ENCODE data around the gene TCHH. TPM values are rescaled to one million over a fixed set of nuclear protein-coding genes. Genes with fewer than 3 reads are reported as not detected.
"Not testable (repeated sequence)": the region's sequence is repeated elsewhere in the genome, so short reads cannot be mapped to it uniquely, and the experiment has no call there.

TCHH gene, protein sequence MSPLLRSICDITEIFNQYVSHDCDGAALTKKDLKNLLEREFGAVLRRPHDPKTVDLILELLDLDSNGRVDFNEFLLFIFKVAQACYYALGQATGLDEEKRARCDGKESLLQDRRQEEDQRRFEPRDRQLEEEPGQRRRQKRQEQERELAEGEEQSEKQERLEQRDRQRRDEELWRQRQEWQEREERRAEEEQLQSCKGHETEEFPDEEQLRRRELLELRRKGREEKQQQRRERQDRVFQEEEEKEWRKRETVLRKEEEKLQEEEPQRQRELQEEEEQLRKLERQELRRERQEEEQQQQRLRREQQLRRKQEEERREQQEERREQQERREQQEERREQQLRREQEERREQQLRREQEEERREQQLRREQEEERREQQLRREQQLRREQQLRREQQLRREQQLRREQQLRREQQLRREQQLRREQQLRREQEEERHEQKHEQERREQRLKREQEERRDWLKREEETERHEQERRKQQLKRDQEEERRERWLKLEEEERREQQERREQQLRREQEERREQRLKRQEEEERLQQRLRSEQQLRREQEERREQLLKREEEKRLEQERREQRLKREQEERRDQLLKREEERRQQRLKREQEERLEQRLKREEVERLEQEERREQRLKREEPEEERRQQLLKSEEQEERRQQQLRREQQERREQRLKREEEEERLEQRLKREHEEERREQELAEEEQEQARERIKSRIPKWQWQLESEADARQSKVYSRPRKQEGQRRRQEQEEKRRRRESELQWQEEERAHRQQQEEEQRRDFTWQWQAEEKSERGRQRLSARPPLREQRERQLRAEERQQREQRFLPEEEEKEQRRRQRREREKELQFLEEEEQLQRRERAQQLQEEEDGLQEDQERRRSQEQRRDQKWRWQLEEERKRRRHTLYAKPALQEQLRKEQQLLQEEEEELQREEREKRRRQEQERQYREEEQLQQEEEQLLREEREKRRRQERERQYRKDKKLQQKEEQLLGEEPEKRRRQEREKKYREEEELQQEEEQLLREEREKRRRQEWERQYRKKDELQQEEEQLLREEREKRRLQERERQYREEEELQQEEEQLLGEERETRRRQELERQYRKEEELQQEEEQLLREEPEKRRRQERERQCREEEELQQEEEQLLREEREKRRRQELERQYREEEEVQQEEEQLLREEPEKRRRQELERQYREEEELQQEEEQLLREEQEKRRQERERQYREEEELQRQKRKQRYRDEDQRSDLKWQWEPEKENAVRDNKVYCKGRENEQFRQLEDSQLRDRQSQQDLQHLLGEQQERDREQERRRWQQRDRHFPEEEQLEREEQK (N-terminal part only)
- total RNA-seq, result under 1 TPM; 0.05 to 0.06 TPM

GRCh38 chr1:152115344-152115743, at the start of gene TCHH:
Gene TCHH (minus strand): TSS chr1:152115444. CDS start chr1:152114080, 1,364 bp downstream.
- peaks cover 3% of the 10 kb centered on the region for H3K36me3 Mint-ChIP-seq (ENCODE audit: low read depth)
- H3K4me3 Mint-ChIP-seq, result no peak within 1 kb of the TSS
- H3K9me3 Mint-ChIP-seq, result no peaks in the 10 kb centered on the region
- CTCF ChIA-PET, result no interaction called here
- H3K27ac Mint-ChIP-seq, result no peak within 1 kb of the TSS
- H3K27me3 Mint-ChIP-seq, result peaks cover 41% of the 10 kb centered on the region
- POLR2A ChIA-PET, result no interaction called here
- no peak for DNase-seq
- H3K4me1 Mint-ChIP-seq, result no peaks in the 10 kb centered on the region

- peaks cover 3% of the 10 kb centered on the region for H3K36me3 Mint-ChIP-seq (ENCODE audit: low read depth)
- peaks cover 13% of the 10 kb centered on the region for H3K4me1 Mint-ChIP-seq
- no peaks in the 10 kb centered on the region for H3K9me3 Mint-ChIP-seq
- DNase-seq, result no peak
- ChIA-PET POLR2A (no interaction called here), CTCF (interaction anchor here (0.9 to 1.1 kb wide), 2 partner anchors 21 to 294 kb away, joined by 3 to 4 read pairs; no protein-coding TSS in a partner anchor)
- H3K27me3 Mint-ChIP-seq, result peaks cover 20% of the 10 kb centered on the region
- no peak overlapping the region for H3K27ac Mint-ChIP-seq
- H3K4me3 Mint-ChIP-seq, result no peak overlapping the region
These were observed 49.4 kb upstream of the TCHH start for GRCh38 chr1:152164517-152165136.

GRCh38 chr1:152162792-152163463, 47.7 kb upstream of the TCHH start:
- peaks cover 12% of the 10 kb centered on the region for H3K4me1 Mint-ChIP-seq
- no peaks in the 10 kb centered on the region for H3K9me3 Mint-ChIP-seq
- peaks cover 3% of the 10 kb centered on the region for H3K36me3 Mint-ChIP-seq (ENCODE audit: low read depth)
- CTCF ChIA-PET, result no interaction called here
- no peak for DNase-seq
- no peak overlapping the region for H3K27ac Mint-ChIP-seq
- POLR2A ChIA-PET, result no interaction called here
- H3K27me3 Mint-ChIP-seq, result peaks cover 19% of the 10 kb centered on the region
- no peak overlapping the region for H3K4me3 Mint-ChIP-seq

DNA sequence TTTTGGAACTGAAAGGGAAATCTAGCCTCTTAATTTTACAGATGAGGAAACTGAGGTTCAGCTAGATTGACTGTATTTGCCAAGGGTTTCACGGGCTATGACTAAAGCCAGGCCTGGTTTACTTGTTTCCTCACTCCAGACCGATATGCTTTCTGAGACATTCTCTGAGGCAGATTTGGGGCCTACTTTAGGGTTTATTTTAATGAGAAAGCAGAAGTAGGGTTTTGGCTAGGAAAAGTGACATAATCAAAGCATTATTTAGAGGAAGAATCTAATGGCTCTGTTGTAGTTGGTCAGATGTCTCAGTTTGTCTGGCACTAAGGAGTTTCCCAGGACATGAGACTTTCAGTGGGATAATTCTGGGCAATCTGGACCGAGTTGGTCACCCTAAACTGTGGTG, 45.3 kb upstream of the TCHH start:
- DNase-seq, result no peak
- Mint-ChIP-seq H3K9me3 (no peaks in the 10 kb centered on the region), H3K27me3 (peaks cover 19% of the 10 kb centered on the region), H3K4me3 (no peak overlapping the region), H3K36me3 (ENCODE audit: low read depth) (peaks cover 2% of the 10 kb centered on the region), H3K27ac (no peak overlapping the region), H3K4me1 (peaks cover 3% of the 10 kb centered on the region)
- POLR2A ChIA-PET, result no interaction called here
- CTCF ChIA-PET, result interaction anchor here (0.6 kb wide), 1 partner anchor 16 kb away, joined by 3 read pairs; no protein-coding TSS in a partner anchor

GRCh38 chr1:152159144-152159543, 43.9 kb upstream of the TCHH start, which contains the start of gene RPTN:
Gene RPTN (minus strand): TSS chr1:152159228. CDS start chr1:152157889, 1,339 bp downstream.
- no peak within 1 kb of the TSS for H3K4me3 Mint-ChIP-seq
- H3K27me3 Mint-ChIP-seq, result peaks cover 18% of the 10 kb centered on the region
- H3K4me1 Mint-ChIP-seq, result no peaks in the 10 kb centered on the region
- no peak within 1 kb of the TSS for H3K27ac Mint-ChIP-seq
- ChIA-PET POLR2A (no interaction called here), CTCF (interaction anchor here (1.0 kb wide), 1 partner anchor 21 kb away, joined by 3 read pairs; no protein-coding TSS in a partner anchor)
- H3K36me3 Mint-ChIP-seq (ENCODE audit: low read depth), result no peaks in the 10 kb centered on the region
- no peaks in the 10 kb centered on the region for H3K9me3 Mint-ChIP-seq
- DNase-seq, result no peak

DNA sequence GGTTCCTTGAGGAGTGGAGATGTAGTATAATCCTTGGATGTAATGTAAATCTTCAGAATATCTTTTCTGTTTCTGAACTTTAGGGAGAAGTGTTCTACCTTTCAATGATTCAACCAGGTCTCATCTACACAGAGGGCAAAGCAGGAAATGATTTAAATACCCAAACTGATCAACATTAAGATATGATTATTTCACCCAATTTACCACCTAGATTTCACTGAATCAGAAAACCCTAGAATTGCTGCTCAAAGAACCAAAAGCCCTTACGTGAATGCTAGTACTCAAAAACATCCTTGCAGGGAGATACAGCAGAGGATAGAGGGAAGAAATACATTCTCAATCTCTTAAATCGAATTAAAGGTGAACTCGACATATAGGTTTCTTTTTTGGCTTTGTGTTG, 38.8 kb upstream of the TCHH start:
- no peak for DNase-seq
- no peaks in the 10 kb centered on the region for H3K4me1 Mint-ChIP-seq
- CTCF ChIA-PET, result interaction anchor here (1.3 kb wide), 1 partner anchor 101 kb away, joined by 3 read pairs; no protein-coding TSS in a partner anchor
- no peak overlapping the region for H3K27ac Mint-ChIP-seq
- no peaks in the 10 kb centered on the region for H3K9me3 Mint-ChIP-seq
- no peaks in the 10 kb centered on the region for H3K36me3 Mint-ChIP-seq (ENCODE audit: low read depth)
- H3K27me3 Mint-ChIP-seq, result peaks cover 7% of the 10 kb centered on the region
- POLR2A ChIA-PET, result no interaction called here
- no peak overlapping the region for H3K4me3 Mint-ChIP-seq

DNA sequence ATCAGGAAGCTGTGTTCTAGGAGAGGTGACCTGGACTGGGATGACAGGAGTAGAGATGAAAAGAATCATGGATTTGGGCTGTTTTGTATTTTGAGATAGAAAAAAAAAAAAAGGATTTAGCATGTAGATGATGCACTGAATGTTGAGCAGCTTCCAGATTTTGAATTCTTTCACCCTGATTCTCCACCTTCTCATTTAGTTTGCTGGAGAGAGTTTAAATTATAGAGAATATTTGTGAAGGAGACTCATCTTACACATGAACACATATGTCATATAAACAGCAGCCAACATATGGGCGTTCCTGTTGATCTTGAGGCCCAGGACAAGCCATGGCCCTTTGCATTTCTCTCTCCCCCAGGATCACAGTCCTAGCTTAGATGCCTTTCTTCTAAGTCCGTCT, 36.4 kb upstream of the TCHH start:
- Mint-ChIP-seq H3K36me3 (ENCODE audit: low read depth) (no peaks in the 10 kb centered on the region), H3K4me1 (no peaks in the 10 kb centered on the region), H3K27ac (no peak overlapping the region), H3K27me3 (peaks cover 12% of the 10 kb centered on the region), H3K9me3 (peaks cover 10% of the 10 kb centered on the region), H3K4me3 (no peak overlapping the region)
- DNase-seq, result no peak
- CTCF ChIA-PET, result interaction anchor here (0.6 to 1.1 kb wide), 3 partner anchors 15 to 40 kb away, joined by 3 to 5 read pairs (median 5); no protein-coding TSS in a partner anchor
- POLR2A ChIA-PET, result no interaction called here

DNA sequence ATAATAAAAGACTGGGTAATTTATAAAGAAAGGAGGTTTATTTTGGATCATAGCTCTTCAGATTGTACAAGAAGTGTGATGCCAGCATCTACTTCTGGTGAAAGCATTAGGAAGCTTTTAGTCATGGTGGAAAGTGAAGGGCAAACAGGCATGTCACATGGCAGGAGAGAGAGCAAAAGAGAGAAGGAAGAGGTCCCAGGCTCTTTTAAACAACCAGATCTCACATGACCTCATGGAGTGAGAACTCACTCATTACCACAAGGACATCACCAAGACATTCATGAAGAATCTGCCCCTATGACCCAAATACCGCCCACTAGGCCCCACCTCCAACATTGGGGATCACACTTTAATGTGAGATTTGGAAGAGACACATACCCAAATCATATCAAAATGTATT, 33.7 kb upstream of the TCHH start:
- Mint-ChIP-seq H3K27ac (no peak overlapping the region), H3K27me3 (peaks cover 17% of the 10 kb centered on the region), H3K36me3 (ENCODE audit: low read depth) (no peaks in the 10 kb centered on the region), H3K4me1 (no peaks in the 10 kb centered on the region), H3K9me3 (peaks cover 18% of the 10 kb centered on the region), H3K4me3 (no peak overlapping the region)
- POLR2A ChIA-PET, result no interaction called here
- CTCF ChIA-PET, result interaction anchor here (1.0 kb wide), 1 partner anchor 309 kb away, joined by 4 read pairs; no protein-coding TSS in a partner anchor
- DNase-seq, result no peak

GRCh38 chr1:152148051-152148450, 32.8 kb upstream of the TCHH start:
- ChIA-PET POLR2A (no interaction called here), CTCF (no interaction called here)
- Mint-ChIP-seq H3K4me1 (no peaks in the 10 kb centered on the region), H3K36me3 (ENCODE audit: low read depth) (no peaks in the 10 kb centered on the region), H3K4me3 (no peak overlapping the region), H3K27ac (no peak overlapping the region), H3K9me3 (peaks cover 18% of the 10 kb centered on the region), H3K27me3 (peaks cover 23% of the 10 kb centered on the region)
- no peak for DNase-seq

DNA sequence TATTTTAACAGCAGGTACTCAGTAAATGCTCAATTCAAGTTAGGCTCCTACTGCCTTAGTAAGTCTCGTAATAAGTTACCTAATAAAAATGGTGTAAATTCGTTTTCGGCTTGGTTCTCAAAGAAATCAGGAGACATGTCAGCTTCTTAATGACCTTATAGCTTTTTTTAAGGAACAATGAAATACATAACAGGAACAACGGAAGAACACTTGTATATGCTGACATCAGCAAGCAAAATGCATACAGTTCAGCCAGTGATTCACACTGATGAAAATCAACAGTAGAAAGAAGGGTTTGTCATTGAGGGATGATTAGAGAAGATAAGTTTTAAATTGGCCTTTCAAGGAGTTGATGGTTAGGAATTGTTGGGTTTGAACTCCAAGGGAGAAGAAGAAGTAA, 30.5 kb upstream of the TCHH start:
- H3K27ac Mint-ChIP-seq, result no peak overlapping the region
- DNase-seq, result no peak
- H3K4me3 Mint-ChIP-seq, result no peak overlapping the region
- no peaks in the 10 kb centered on the region for H3K4me1 Mint-ChIP-seq
- peaks cover 28% of the 10 kb centered on the region for H3K27me3 Mint-ChIP-seq
- no peaks in the 10 kb centered on the region for H3K36me3 Mint-ChIP-seq (ENCODE audit: low read depth)
- ChIA-PET POLR2A (no interaction called here), CTCF (no interaction called here)
- H3K9me3 Mint-ChIP-seq, result peaks cover 18% of the 10 kb centered on the region

DNA sequence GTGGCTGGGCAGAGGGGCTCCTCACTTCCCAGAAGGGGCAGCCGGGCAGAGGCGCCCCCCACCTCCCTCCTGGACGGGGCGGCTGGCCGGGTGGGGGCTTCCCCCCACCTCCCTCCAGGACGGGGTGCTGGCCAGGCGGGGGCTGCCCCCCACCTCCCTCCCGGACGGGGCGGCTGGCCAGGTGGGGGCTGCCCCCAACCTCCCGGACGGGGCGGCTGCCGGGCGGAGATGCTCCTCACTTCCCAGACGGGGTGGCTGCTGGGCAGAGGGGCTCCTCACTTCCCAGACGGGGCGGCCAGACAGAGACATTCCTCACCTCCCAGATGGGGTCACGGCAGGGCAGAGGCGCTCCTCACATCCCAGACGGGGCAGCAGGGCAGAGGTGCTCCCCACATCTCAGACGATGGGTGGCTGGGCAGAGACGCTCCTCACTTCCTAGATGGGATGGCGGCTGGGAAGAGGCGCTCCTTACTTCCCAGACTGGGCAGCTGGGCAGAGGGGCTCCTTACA, 29.5 kb upstream of the TCHH start:
- H3K27ac Mint-ChIP-seq; DNase-seq; H3K36me3 Mint-ChIP-seq (ENCODE audit: low read depth); H3K4me3 Mint-ChIP-seq; CTCF ChIA-PET; POLR2A ChIA-PET; H3K4me1 Mint-ChIP-seq: not testable (repeated sequence)
- peaks cover 18% of the 10 kb centered on the region for H3K9me3 Mint-ChIP-seq
- H3K27me3 Mint-ChIP-seq, result peaks cover 32% of the 10 kb centered on the region
